Lower leg skin (tissue), 4 donors: Measurements from ENCODE around the gene PHEX. TPM values are rescaled to one million over a fixed set of nuclear protein-coding genes. Genes with fewer than 3 reads are reported as not detected.

Experiments used
- DNase-seq, 2 donors: peaks; one replicate each; pipeline ENCODE4 v3.0.0-alpha.2; 2019; ENCODE audit warnings: low spot score in 2 of 2
- H3K4me3 ChIP-seq: fragments of 200-600 bp; sonication (generic); 2 replicates; pipeline ENCODE4 v1.5.1; 2017; ENCODE audit warnings: mild to moderate bottlenecking, low read depth; ENCODE audit not compliant: poor library complexity, severe bottlenecking
- POLR2A ChIP-seq, 2 donors: fragments of 450-650 bp; IDR thresholded peaks; one replicate each; pipeline ENCODE4 v1.6.1; 2016 to 2017; ENCODE audit warnings: antibody characterized with exemption in 2 of 2, mild to moderate bottlenecking in 1 of 2, moderate library complexity in 1 of 2
- WGBS, 2 donors: methylation state at CpG; one replicate each; pipeline ENCODE4 v1.1.5; 2018; 5-methylcytosine and 5-hydroxymethylcytosine counted together
- intact Hi-C: fragments of 100-400 bp; cut with DNase I; formaldehyde crosslinking; loops from one replicate; pipeline ENCODE4 v1.15.0; 2023; ENCODE audit warnings: low total_unique reads
- total RNA-seq, 4 donors: library from RNA; depleted of rRNA; stranded (reverse); fragments of >200 nt; gene quantifications; one replicate each; pipeline ENCODE4 v1.1.0, GENCODE V29; 2016
- TF ChIP-seq, protein P1 (sequence below), 3 donors: fragments of 450-650 bp; IDR thresholded peaks; one replicate each; pipeline ENCODE4 v1.5.1; 2016; ENCODE audit warnings: antibody characterized with exemption in 3 of 3, mild to moderate bottlenecking in 3 of 3, moderate library complexity in 2 of 3

PHEX gene
- total RNA-seq, 4 donors from 2014 or later = 0.08 to 1.6 (median 0.10) TPM; not detected in 1

DNA sequence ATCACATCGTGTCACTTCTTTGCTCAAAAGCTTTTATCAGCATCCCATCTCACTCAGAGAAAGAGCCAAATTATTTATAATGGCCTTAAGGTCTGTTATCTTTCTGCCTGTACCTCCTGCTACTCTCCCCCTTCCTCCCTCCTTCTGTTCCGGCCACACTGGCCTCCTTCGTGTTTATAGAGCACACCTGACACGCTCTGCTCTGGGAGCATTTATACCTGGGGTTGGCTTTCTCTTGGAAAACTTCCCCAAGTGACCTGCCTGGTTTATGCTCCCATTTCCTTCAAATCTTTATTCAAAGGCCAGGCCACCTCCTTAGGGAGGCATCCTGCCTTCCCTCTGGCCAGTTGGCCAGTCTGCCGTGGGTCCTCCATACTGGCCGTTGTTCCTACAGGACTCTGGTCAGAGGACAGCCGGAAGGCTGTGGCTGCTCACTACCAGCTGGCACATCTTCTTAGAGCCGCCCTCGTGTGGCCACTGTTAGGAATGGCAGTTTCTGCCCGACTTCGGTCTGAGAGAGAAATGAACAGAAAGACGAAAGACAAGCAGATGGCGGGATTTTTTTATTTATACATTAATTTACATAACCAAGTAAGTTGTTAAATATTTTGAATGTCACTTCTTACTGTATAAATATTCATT, 160.4 kb downstream of the PHEX start:
- WGBS, 2 donors = 16 to 19% methylated on average over 13 of the region's 13 CpGs
- peak; percentile 21 to 90 for DNase-seq
- no peak for TF ChIP-seq POLR2A (IDR thresholded peaks at IDR 0.05)
- TF ChIP-seq, protein P1, sequence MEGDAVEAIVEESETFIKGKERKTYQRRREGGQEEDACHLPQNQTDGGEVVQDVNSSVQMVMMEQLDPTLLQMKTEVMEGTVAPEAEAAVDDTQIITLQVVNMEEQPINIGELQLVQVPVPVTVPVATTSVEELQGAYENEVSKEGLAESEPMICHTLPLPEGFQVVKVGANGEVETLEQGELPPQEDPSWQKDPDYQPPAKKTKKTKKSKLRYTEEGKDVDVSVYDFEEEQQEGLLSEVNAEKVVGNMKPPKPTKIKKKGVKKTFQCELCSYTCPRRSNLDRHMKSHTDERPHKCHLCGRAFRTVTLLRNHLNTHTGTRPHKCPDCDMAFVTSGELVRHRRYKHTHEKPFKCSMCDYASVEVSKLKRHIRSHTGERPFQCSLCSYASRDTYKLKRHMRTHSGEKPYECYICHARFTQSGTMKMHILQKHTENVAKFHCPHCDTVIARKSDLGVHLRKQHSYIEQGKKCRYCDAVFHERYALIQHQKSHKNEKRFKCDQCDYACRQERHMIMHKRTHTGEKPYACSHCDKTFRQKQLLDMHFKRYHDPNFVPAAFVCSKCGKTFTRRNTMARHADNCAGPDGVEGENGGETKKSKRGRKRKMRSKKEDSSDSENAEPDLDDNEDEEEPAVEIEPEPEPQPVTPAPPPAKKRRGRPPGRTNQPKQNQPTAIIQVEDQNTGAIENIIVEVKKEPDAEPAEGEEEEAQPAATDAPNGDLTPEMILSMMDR (IDR thresholded peaks at IDR 0.05) = no peak
- H3K4me3 ChIP-seq = no peak overlapping the region
- intact Hi-C loops = loop anchor here (10.0 kb wide), 2 partner anchors 208 to 1688 kb away; no protein-coding TSS in a partner anchor

GRCh38 chrX:22193851-22194659, 161.9 kb downstream of the PHEX start:
- intact Hi-C loops = loop anchor here (10.0 kb wide), 2 partner anchors 209 to 1689 kb away; no protein-coding TSS in a partner anchor
- no peak overlapping the region for H3K4me3 ChIP-seq
- DNase-seq = no peak
- 74 to 81% methylated on average over 8 of the region's 8 CpGs for WGBS, 2 donors
- TF ChIP-seq POLR2A (IDR thresholded peaks at IDR 0.05) = no peak

DNA sequence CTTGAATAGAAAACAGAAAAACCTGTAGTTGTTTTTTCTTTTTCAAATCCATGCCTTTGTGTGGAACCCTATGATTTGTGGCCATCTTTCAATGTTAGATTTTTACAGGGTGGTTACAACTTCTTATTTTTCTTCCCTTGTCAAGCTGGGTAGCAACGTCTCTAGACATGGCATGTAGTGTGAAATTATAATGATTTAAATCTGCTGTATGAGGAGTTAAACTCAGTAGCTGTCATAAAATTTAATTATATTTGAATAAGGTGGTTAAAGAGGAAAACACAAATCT, 162.5 kb downstream of the PHEX start:
- no peak overlapping the region for H3K4me3 ChIP-seq
- 56 to 65% methylated on average over 1 of the region's 1 CpG for WGBS, 2 donors
- DNase-seq = no peak
- TF ChIP-seq, protein P1 (IDR thresholded peaks at IDR 0.05) = no peak
- TF ChIP-seq POLR2A (IDR thresholded peaks at IDR 0.05) = no peak
- intact Hi-C loops = loop anchor here (10.0 kb wide), 2 partner anchors 210 to 1690 kb away; no protein-coding TSS in a partner anchor

GRCh38 chrX:22196149-22196548, 164.0 kb downstream of the PHEX start:
- no peak for DNase-seq
- TF ChIP-seq, protein P1 (IDR thresholded peaks at IDR 0.05) = no peak
- TF ChIP-seq POLR2A (IDR thresholded peaks at IDR 0.05) = no peak
- no peak overlapping the region for H3K4me3 ChIP-seq
- intact Hi-C loops = loop anchor here (5.0 to 10.0 kb wide), 3 partner anchors 211 to 1691 kb away; no protein-coding TSS in a partner anchor
- 37 to 46% methylated on average over 1 of the region's 1 CpG for WGBS, 2 donors

DNA sequence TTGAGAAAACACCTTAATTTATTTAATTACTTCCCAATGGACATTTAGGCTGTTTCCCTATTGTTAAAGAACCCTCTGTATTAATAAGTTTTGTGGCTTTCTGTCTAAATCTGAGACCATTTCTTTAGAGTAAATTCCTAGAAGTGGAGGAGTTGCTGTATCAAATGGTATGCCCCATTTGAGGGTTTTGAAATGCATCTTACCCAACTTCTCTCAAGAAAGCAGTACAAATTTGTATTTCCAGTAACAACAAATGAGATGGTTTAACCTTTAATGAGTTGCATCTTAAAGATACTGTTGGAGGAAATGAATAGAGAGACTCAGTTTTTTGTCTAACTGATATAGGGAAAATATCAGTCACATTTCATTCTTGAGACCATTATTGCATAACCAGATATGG, 170.1 kb downstream of the PHEX start:
- DNase-seq = no peak
- H3K4me3 ChIP-seq = no peak overlapping the region
- TF ChIP-seq, protein P1 (IDR thresholded peaks at IDR 0.05) = no peak
- TF ChIP-seq POLR2A (IDR thresholded peaks at IDR 0.05) = no peak
- intact Hi-C loops = no loop called here

- no peak for DNase-seq
- no peak overlapping the region for H3K4me3 ChIP-seq
- TF ChIP-seq POLR2A (IDR thresholded peaks at IDR 0.05) = no peak
- TF ChIP-seq, protein P1 (IDR thresholded peaks at IDR 0.05) = no peak
- intact Hi-C loops = no loop called here
These were observed 171.1 kb downstream of the PHEX start for GRCh38 chrX:22203186-22203585.
